Tibial artery (tissue), 4 donors: Measurements from ENCODE around the gene PTGER4.

Source experiments
- DNase-seq, 2 donors: peaks; one replicate each; pipeline ENCODE4 v3.0.0-alpha.2; 2019
- H3K27ac ChIP-seq, 2 donors: fragments of 200-600 bp; sonication (generic) in 1 of 2; 1 replicate in 1 of 2; 2 replicates in 1 of 2; pipeline ENCODE4 v1.5.1; 2018 to 2019; ENCODE audit warnings: mild to moderate bottlenecking in 1 of 2
- H3K27me3 ChIP-seq, 2 donors: fragments of 200-600 bp; sonication (generic) in 1 of 2; one replicate each; pipeline versions ENCODE4 v1.5.1 to v1.6.0; 2016 to 2019
- H3K36me3 ChIP-seq, 3 donors: fragments of 200-600 bp; sonication (generic) in 2 of 3; one replicate each; pipeline ENCODE4 v1.5.1; 2016 to 2019; ENCODE audit warnings: mild to moderate bottlenecking in 2 of 3
- H3K4me1 ChIP-seq, 4 donors: fragments of 200-600 bp; sonication (generic) in 2 of 4; 1 replicate in 3 of 4; 2 replicates in 1 of 4; pipeline ENCODE4 v1.5.1; 2016 to 2019
- H3K4me3 ChIP-seq, 2 donors: fragments of 200-600 bp; sonication (generic) in 1 of 2; 1 replicate in 1 of 2; 2 replicates in 1 of 2; pipeline ENCODE4 v1.5.1; 2018 to 2019; ENCODE audit warnings: mild to moderate bottlenecking in 2 of 2
- H3K9me3 ChIP-seq, 3 donors: fragments of 200-600 bp; sonication (generic) in 1 of 3; one replicate each; pipeline ENCODE4 v1.5.1; 2016 to 2019
- CTCF ChIP-seq, 2 experiments: fragments of 200-600 bp in 1 of 2; fragments of 450-650 bp in 1 of 2; IDR thresholded peaks; one replicate each; pipeline ENCODE4 v1.5.1; 2017 to 2019; ENCODE audit warnings: antibody characterized with exemption in 2 of 2, mild to moderate bottlenecking in 1 of 2, moderate library complexity in 1 of 2
- intact Hi-C: fragments of 100-400 bp; cut with DNase I; formaldehyde crosslinking; loops from one replicate; pipeline ENCODE4 v1.15.0; 2023; ENCODE audit warnings: low total_unique reads

The PTGER4 gene

GRCh38 chr5:40688127-40688761, 8.5 kb downstream of the PTGER4 start:
- DNase-seq, result peak; percentile 78 to 88
- H3K27ac ChIP-seq, result peak overlapping the region; percentile 12 to 87
- H3K27me3 ChIP-seq, result no peaks in the 10 kb centered on the region
- H3K9me3 ChIP-seq, result no peaks in the 10 kb centered on the region
- no peak overlapping the region for H3K4me3 ChIP-seq
- intact Hi-C loops, result loop anchor here (2.0 to 5.0 kb wide), 2 partner anchors 737 to 976 kb away; no protein-coding TSS in a partner anchor
- peaks cover 0 to 66% (median 7%) of the 10 kb centered on the region in 4 donors for H3K4me1 ChIP-seq
- peaks cover 11 to 13% (median 12%) of the 10 kb centered on the region in 3 donors for H3K36me3 ChIP-seq
- TF ChIP-seq CTCF (IDR thresholded peaks at IDR 0.05), result peak; percentile 88 to 93

GRCh38 chr5:40688996-40689395, 9.3 kb downstream of the PTGER4 start:
- intact Hi-C loops, result loop anchor here (2.0 to 5.0 kb wide), 2 partner anchors 738 to 977 kb away; no protein-coding TSS in a partner anchor
- Histone ChIP-seq H3K4me3 (no peak overlapping the region), H3K36me3 (peaks cover 12 to 14% (median 13%) of the 10 kb centered on the region in 3 donors), H3K4me1 (peaks cover 0 to 62% (median 7%) of the 10 kb centered on the region in 4 donors), H3K27ac (peak overlapping the region in 1 of 2 donors; percentile 34), H3K27me3 (no peaks in the 10 kb centered on the region), H3K9me3 (no peaks in the 10 kb centered on the region)
- no peak for DNase-seq
- TF ChIP-seq CTCF (IDR thresholded peaks at IDR 0.05), result no peak

- Histone ChIP-seq H3K27me3 (no peaks in the 10 kb centered on the region), H3K9me3 (no peaks in the 10 kb centered on the region), H3K27ac (no peak overlapping the region), H3K4me3 (no peak overlapping the region), H3K4me1 (peaks cover 0 to 58% (median 7%) of the 10 kb centered on the region in 4 donors), H3K36me3 (peaks cover 13 to 19% (median 17%) of the 10 kb centered on the region in 3 donors)
- intact Hi-C loops, result loop anchor here (2.0 to 5.0 kb wide), 2 partner anchors 739 to 977 kb away; no protein-coding TSS in a partner anchor
- peak in 1 of 2 donors; percentile 35 for DNase-seq
- TF ChIP-seq CTCF (IDR thresholded peaks at IDR 0.05), result no peak
Measured at GRCh38 chr5:40689438-40689837, 9.7 kb downstream of the PTGER4 start.

DNA sequence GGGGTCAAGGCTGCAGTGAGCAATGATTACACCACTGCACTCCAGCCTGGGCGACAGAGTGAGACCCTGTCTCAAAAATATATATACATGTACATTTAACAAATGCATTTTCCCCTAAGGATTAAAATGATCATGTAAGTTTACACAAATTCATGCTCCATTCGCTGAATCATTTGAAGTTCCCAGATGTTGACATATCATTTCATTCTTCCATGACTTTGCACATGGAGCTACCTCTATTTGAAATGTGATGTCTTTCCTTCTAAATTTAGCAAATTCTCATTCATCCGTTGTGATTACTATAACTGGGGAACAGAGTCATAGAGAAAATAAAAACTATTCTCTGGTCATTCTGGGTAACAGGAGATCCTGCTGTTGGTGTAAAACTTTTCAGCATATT, 10.6 kb downstream of the PTGER4 start:
- Histone ChIP-seq H3K4me1 (peaks cover 0 to 50% (median 5%) of the 10 kb centered on the region in 4 donors), H3K9me3 (no peaks in the 10 kb centered on the region), H3K4me3 (no peak overlapping the region), H3K36me3 (peaks cover 13 to 27% (median 17%) of the 10 kb centered on the region in 3 donors), H3K27ac (no peak overlapping the region), H3K27me3 (no peaks in the 10 kb centered on the region)
- TF ChIP-seq CTCF (IDR thresholded peaks at IDR 0.05), result no peak
- DNase-seq, result no peak
- intact Hi-C loops, result no loop called here

DNA sequence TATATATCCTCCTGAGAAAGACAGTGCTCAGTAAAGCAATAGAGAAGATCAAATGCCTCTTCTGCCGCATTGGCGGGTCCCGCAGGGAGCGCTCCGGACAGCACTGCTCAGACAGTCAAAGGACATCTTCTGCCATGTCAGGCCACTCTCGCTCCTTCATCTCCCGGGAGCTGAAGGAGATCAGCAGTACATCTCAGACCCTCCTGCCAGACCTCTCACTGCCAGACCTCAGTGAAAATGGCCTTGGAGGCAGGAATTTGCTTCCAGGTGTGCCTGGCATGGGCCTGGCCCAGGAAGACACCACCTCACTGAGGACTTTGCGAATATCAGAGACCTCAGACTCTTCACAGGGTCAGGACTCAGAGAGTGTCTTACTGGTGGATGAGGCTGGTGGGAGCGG, 12.2 kb downstream of the PTGER4 start:
- peaks cover 13 to 28% (median 17%) of the 10 kb centered on the region in 3 donors for H3K36me3 ChIP-seq
- intact Hi-C loops, result no loop called here
- TF ChIP-seq CTCF (IDR thresholded peaks at IDR 0.05), result no peak

More for the DNA sequence above, 12.2 kb downstream of the PTGER4 start:
- H3K9me3 ChIP-seq, result no peaks in the 10 kb centered on the region
- no peak overlapping the region for H3K4me3 ChIP-seq
- H3K4me1 ChIP-seq, result peaks cover 0 to 33% (median 5%) of the 10 kb centered on the region in 4 donors
- H3K27me3 ChIP-seq, result no peaks in the 10 kb centered on the region
- H3K27ac ChIP-seq, result no peak overlapping the region
- no peak for DNase-seq
